Measurements from ENCODE around the gene GCHFR.

- TF ChIP-seq, protein P1, sequence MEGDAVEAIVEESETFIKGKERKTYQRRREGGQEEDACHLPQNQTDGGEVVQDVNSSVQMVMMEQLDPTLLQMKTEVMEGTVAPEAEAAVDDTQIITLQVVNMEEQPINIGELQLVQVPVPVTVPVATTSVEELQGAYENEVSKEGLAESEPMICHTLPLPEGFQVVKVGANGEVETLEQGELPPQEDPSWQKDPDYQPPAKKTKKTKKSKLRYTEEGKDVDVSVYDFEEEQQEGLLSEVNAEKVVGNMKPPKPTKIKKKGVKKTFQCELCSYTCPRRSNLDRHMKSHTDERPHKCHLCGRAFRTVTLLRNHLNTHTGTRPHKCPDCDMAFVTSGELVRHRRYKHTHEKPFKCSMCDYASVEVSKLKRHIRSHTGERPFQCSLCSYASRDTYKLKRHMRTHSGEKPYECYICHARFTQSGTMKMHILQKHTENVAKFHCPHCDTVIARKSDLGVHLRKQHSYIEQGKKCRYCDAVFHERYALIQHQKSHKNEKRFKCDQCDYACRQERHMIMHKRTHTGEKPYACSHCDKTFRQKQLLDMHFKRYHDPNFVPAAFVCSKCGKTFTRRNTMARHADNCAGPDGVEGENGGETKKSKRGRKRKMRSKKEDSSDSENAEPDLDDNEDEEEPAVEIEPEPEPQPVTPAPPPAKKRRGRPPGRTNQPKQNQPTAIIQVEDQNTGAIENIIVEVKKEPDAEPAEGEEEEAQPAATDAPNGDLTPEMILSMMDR (IDR thresholded peaks at IDR 0.05; ENCODE audit: low read depth, low read length), result no peak
- TF ChIP-seq EZH2phosphoT487 (IDR thresholded peaks at IDR 0.05; ENCODE audit: low read depth), result no peak
Observed at GRCh38 chr15:40775740-40776536, 12.1 kb downstream of the GCHFR start.

Data from OCI-LY3 (cell line).